Measurements from ENCODE around the gene DISP3. TPM values are rescaled to one million over a fixed set of nuclear protein-coding genes. Genes with fewer than 3 reads are reported as not detected.
A peak's percentile ranks its signal among the peaks of the same experiment; 100 is the strongest.

DISP3 gene
- total and polyA plus RNA-seq, 12 donors, result 0.04 to 2.8 (median 0.41) TPM; not detected in 1

DNA sequence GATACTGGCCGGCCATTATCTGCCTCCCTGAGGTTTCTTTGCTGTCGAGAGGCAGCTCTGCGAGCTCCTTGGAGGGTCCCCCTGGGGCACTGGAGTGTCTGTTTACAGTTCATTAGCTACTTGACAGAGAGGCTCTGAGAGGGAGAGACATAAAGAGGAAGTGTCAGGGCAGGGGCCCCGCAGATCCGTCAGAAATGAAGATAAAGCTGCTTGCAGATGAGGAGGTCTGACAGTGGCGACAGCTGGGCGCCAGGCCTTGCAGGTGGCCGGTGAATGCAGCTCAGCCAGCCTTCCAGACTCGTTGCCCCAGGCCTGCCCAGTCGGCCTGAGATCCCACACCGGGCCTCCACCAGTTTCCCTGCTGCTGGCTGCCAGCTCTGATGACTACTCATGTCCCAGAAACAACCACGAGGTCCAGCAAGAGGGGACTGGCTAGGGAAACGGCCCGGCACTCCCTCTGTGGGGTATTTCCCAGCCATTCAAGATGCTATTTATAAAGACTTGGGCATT lies 84.7 kb downstream of the DISP3 start:
- H3K27me3 ChIP-seq, result peaks cover 17% of the 10 kb centered on the region
- no peak for TF ChIP-seq POLR2A (IDR thresholded peaks at IDR 0.05)
- TF ChIP-seq, protein P1, sequence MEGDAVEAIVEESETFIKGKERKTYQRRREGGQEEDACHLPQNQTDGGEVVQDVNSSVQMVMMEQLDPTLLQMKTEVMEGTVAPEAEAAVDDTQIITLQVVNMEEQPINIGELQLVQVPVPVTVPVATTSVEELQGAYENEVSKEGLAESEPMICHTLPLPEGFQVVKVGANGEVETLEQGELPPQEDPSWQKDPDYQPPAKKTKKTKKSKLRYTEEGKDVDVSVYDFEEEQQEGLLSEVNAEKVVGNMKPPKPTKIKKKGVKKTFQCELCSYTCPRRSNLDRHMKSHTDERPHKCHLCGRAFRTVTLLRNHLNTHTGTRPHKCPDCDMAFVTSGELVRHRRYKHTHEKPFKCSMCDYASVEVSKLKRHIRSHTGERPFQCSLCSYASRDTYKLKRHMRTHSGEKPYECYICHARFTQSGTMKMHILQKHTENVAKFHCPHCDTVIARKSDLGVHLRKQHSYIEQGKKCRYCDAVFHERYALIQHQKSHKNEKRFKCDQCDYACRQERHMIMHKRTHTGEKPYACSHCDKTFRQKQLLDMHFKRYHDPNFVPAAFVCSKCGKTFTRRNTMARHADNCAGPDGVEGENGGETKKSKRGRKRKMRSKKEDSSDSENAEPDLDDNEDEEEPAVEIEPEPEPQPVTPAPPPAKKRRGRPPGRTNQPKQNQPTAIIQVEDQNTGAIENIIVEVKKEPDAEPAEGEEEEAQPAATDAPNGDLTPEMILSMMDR (IDR thresholded peaks at IDR 0.05), result no peak
- WGBS, 4 donors, result 23 to 27% (median 24%) methylated on average over 9 to 14 of the region's 14 CpGs
- intact Hi-C loops (cut with DNase I), result no loop called here
- no peak overlapping the region for H3K4me3 ChIP-seq
- no peak overlapping the region for H3K27ac ChIP-seq
- peak in 1 of 7 donors; percentile 59 for DNase-seq
- H3K36me3 ChIP-seq (replicated peaks in 1 of 2), result no peaks in the 10 kb centered on the region
- H3K9me3 ChIP-seq (replicated peaks in 1 of 3), result no peaks in the 10 kb centered on the region
- no peaks in the 10 kb centered on the region for H3K4me1 ChIP-seq (replicated peaks in 1 of 2)

DNA sequence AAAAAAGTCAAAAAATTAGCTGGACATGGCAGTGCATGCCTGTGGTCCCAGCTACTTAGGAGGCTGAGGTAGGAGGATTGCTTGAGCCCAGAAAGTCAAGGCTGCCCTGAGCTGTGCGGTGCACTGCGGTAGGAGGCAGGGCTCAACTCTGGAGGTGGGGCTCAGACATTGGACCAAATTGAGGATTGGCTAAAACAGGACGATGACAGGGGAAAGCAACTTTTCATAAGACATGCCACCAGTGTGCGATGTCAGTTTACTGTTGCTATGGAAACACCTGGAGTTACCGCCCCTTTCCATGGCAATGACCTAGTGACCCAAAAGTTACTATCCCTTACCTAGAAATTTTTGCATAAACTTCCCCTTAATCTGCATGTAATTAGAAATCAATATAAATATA lies 85.3 kb downstream of the DISP3 start:
- H3K9me3 ChIP-seq (replicated peaks in 1 of 3), result no peaks in the 10 kb centered on the region
- no peaks in the 10 kb centered on the region for H3K36me3 ChIP-seq (replicated peaks in 1 of 2)
- WGBS, 4 donors, result 62 to 82% (median 77%) methylated on average over 2 to 5 of the region's 5 CpGs
- H3K27me3 ChIP-seq, result peaks cover 11% of the 10 kb centered on the region
- intact Hi-C loops (cut with DNase I), result no loop called here
- no peak for DNase-seq
- no peaks in the 10 kb centered on the region for H3K4me1 ChIP-seq (replicated peaks in 1 of 2)
- no peak overlapping the region for H3K27ac ChIP-seq
- H3K4me3 ChIP-seq, result no peak overlapping the region
- TF ChIP-seq, protein P1 (IDR thresholded peaks at IDR 0.05), result no peak
- no peak for TF ChIP-seq POLR2A (IDR thresholded peaks at IDR 0.05)

DNA sequence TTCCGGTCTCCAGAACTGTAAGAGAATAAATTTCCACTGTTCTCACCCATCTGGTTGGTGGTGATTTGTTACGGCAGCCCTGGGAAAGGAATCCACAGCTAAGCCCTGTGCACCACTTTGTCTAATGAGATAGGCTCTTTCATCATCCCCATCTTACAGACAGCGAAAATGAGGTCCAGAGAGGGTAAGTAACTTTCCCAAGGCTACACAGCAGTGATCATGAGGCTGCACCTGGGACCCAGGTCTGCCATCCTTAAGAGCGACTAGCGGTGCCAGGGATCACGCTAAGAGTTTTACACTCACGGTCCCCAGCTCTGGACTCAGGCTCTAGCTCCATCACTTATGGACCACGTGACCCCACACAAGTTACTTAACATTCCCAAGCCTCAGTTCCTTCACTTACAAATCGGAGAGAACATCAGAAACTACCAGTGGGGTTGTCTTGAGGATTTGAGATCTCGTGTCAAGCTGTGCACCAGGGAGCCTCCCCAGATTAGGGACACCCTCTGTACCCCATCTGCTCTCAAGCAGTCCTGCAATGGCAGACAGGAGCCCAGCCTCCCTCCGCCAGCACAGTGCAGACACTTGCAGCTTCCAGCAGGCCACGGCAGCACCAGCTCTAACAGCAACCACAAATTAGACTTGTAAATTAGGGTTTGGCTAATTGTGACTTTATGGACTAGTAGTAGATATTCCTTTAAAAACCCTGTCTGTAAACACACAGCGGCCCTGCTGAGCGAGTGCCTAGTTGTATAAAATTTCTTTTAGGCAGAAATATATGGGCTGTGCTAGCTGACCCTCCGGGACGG lies 87.3 kb downstream of the DISP3 start:
- H3K27ac ChIP-seq, result no peak overlapping the region
- intact Hi-C loops (cut with DNase I), result no loop called here
- no peak for DNase-seq
- H3K4me3 ChIP-seq, result no peak overlapping the region
- H3K9me3 ChIP-seq (replicated peaks in 1 of 3), result no peaks in the 10 kb centered on the region
- no peak for TF ChIP-seq POLR2A (IDR thresholded peaks at IDR 0.05)
- H3K4me1 ChIP-seq (replicated peaks in 1 of 2), result no peaks in the 10 kb centered on the region
- no peaks in the 10 kb centered on the region for H3K36me3 ChIP-seq (replicated peaks in 1 of 2)
- 61 to 69% (median 65%) methylated on average over 15 to 16 of the region's 16 CpGs for WGBS, 4 donors
- peaks cover 10% of the 10 kb centered on the region for H3K27me3 ChIP-seq

DNA sequence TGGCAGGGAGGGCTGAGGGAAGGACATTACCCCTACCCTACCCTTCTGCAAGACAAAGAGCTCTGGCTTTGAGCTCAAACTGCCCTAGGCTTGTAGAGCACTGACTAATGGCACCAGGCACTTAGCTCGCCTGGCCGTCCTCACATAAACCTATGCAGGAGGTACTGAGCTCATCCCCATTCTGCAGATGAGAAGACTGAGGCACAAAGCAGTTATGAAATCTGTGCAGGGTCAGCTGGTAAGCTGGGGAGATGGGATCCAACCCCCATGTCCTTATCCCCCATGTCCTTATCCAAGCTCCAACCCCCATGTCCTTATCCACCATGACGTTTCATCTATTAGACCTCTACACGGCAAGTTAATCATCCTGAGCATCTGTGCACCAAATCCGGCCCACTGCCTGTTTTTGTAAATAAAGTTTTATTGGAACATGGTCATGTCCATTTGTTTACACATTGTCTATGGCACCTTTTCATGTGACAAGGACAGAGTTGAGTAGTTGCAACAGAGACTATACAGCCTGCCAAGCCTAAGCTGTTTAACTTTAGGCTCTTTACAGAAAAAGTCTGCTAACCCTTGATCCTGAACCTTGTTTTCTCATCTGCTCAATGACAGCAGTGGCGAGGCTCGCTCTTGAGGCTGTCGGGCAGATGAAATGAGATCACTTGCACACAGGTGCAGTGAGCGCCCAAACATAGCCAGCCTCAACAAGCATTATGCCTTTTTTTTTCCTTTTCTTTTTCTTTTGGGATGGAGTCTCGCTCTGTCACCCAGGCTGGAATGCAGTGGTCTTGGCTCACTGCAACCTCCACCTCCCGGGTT lies 88.5 kb downstream of the DISP3 start:
- Histone ChIP-seq H3K4me1 (replicated peaks in 1 of 2) (no peaks in the 10 kb centered on the region), H3K27me3 (peaks cover 10% of the 10 kb centered on the region), H3K9me3 (replicated peaks in 1 of 3) (no peaks in the 10 kb centered on the region), H3K36me3 (replicated peaks in 1 of 2) (no peaks in the 10 kb centered on the region), H3K4me3 (no peak overlapping the region), H3K27ac (no peak overlapping the region)
- intact Hi-C loops (cut with DNase I), result no loop called here
- no peak for DNase-seq
- WGBS, 4 donors, result 76 to 82% (median 78%) methylated on average over 11 of the region's 11 CpGs
- TF ChIP-seq, protein P1 (IDR thresholded peaks at IDR 0.05), result no peak
- TF ChIP-seq POLR2A (IDR thresholded peaks at IDR 0.05), result no peak
